ENCODE measurements around the gene ARG2.
"Not testable (repeated sequence)": the region's sequence is repeated elsewhere in the genome, so short reads cannot be mapped to it uniquely, and the experiment has no call there.

Gene ARG2

GRCh38 chr14:67589204-67589770 is 30.4 kb upstream of the ARG2 start:
- no peak for DNase-seq

GRCh38 chr14:67593650-67594049 is 26.1 kb upstream of the ARG2 start:
- DNase-seq, result not testable (repeated sequence)

GRCh38 chr14:67595392-67595791 is 24.3 kb upstream of the ARG2 start:
- no peak for DNase-seq

GRCh38 chr14:67599698-67600561 is 19.8 kb upstream of the ARG2 start, which contains the start of gene PIGH:
Gene PIGH, minus strand, starts transcription at chr14:67600268. Its CDS starts 65 bp downstream, at chr14:67600203.
- peak; percentile 70 for DNase-seq

- not testable (repeated sequence) for DNase-seq
Observed at GRCh38 chr14:67600562-67600974, 19.2 kb upstream of the ARG2 start.

GRCh38 chr14:67602076-67602475 is 17.6 kb upstream of the ARG2 start:
- no peak for DNase-seq

- no peak for DNase-seq
Observed at GRCh38 chr14:67602995-67603545, 16.6 kb upstream of the ARG2 start.

GRCh38 chr14:67607646-67608045 is 12.1 kb upstream of the ARG2 start:
- no peak for DNase-seq

- no peak for DNase-seq
Observed at GRCh38 chr14:67609642-67610310, 9.9 kb upstream of the ARG2 start.

GRCh38 chr14:67610491-67610890 is 9.2 kb upstream of the ARG2 start:
- no peak for DNase-seq

- no peak for DNase-seq
Observed at GRCh38 chr14:67618617-67619063, 1.1 kb upstream of the ARG2 start.

GRCh38 chr14:67620217-67620785 is 581 bp downstream of the ARG2 start:
- no peak for DNase-seq

- no peak for DNase-seq
Observed at GRCh38 chr14:67622675-67623074, 3.0 kb downstream of the ARG2 start.

- no peak for DNase-seq
Observed at GRCh38 chr14:67623114-67623513, 3.4 kb downstream of the ARG2 start.

- DNase-seq, result not testable (repeated sequence)
Observed at GRCh38 chr14:67626131-67626530, 6.4 kb downstream of the ARG2 start.

GRCh38 chr14:67627519-67627918 is 7.8 kb downstream of the ARG2 start:
- no peak for DNase-seq

GRCh38 chr14:67630186-67630585 is 10.5 kb downstream of the ARG2 start:
- no peak for DNase-seq

GRCh38 chr14:67630938-67631337 is 11.2 kb downstream of the ARG2 start:
- DNase-seq, result no peak

- DNase-seq, result no peak
Observed at GRCh38 chr14:67633451-67634147, 13.9 kb downstream of the ARG2 start.

- DNase-seq, result no peak
Observed at GRCh38 chr14:67636361-67636919, 16.7 kb downstream of the ARG2 start.

GRCh38 chr14:67638642-67639041 is 18.9 kb downstream of the ARG2 start:
- DNase-seq, result no peak

GRCh38 chr14:67641480-67641879 is 21.8 kb downstream of the ARG2 start:
- DNase-seq, result no peak
